ENCODE data around the gene NDOR1. TPM values are rescaled to one million over a fixed set of nuclear protein-coding genes. Genes with fewer than 3 reads are reported as not detected.

NDOR1 gene
- polyA plus RNA-seq, 3 donors: 4.4 to 26.9 (median 5.2) TPM

DNA sequence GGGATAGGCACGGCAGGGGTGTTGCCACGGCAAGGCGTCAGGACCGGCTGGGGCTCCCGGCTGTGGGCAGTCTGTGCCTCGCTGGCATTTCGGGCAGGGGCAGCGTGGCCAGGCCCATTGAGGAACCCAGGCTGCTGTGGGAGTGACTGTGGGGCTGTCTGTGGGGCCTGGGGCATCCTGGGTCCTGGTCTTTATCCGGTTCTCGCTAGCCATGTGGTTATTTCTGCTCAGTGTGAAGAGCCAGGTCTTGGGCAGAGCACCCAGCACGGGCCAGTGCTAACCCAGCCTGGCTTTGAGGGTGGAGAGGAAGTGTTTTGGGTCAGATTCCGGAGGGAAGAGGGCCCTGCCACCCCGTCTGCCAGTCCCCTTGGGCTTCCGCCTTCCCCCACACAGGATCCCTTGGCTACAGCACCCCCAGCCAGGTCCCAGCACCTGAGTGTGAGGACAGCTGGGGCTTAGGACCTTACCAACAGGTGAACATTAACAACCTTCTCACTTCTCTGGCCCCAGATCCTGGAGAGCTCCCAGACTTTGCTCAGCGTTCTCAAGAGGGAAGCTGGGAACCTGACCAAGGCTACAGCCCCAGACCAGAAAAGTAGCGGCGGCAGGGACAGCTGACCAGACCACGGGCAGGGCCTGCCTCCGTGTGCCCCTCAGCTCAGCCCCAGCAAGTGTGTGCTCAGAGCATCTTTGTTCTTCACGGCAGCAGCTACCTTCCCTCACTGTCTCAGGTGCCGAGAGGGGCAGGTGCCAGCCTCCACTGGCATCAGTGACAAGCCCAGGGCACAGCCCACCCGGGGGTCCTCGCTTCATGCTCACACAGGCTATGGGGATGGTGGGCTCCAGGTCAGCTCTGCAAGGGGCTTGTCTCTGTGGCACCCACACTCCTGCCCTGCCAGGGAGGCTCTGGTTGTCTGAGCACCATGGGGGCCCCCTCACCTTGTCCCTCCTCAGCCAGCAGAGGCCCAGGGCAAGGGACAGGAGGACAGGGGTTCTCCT, 15.9 kb upstream of the NDOR1 start:
- Histone ChIP-seq H3K4me3 (replicated peaks in 1 of 3; ENCODE audit: low read depth in 2 of 3, low read length in 3 of 3) (peak overlapping the region; percentile 83 to 95 (median 92)), H3K4me1 (ENCODE audit: control insufficient read depth in 1 of 2, insufficient read depth in 2 of 2, low read length in 2 of 2) (peaks cover 28 to 39% of the 10 kb centered on the region in 2 donors), H3K27me3 (ENCODE audit: control insufficient read depth in 2 of 2, insufficient read depth in 2 of 2, low read length in 2 of 2) (no peaks in the 10 kb centered on the region), H3K9ac (ENCODE audit: insufficient read depth, low read length, poor library complexity, severe bottlenecking) (peak overlapping the region; percentile 95), H2AFZ (ENCODE audit: insufficient read depth, low read depth, low read length, poor library complexity, severe bottlenecking) (peak overlapping the region; percentile 83), H3K79me2 (ENCODE audit: insufficient read depth, low read length) (peaks cover 46% of the 10 kb centered on the region), H3K27ac (ENCODE audit: low read depth in 1 of 2, low read length in 2 of 2) (peak overlapping the region; percentile 83 to 96), H3K4me2 (replicated peaks; ENCODE audit: extremely low read depth, low read length, poor library complexity, severe bottlenecking) (peak overlapping the region; percentile 100), H4K20me1 (ENCODE audit: insufficient read depth, low read length) (peaks cover 31% of the 10 kb centered on the region), H3K9me3 (replicated peaks in 1 of 2; ENCODE audit: control insufficient read depth in 1 of 2, insufficient read depth in 1 of 2, low read length in 2 of 2) (no peaks in the 10 kb centered on the region), H3K36me3 (replicated peaks in 1 of 2; ENCODE audit: control insufficient read depth in 1 of 2, insufficient read depth in 2 of 2, low read length in 2 of 2) (peaks cover 39 to 44% of the 10 kb centered on the region in 2 donors)
- TF ChIP-seq, protein P1, sequence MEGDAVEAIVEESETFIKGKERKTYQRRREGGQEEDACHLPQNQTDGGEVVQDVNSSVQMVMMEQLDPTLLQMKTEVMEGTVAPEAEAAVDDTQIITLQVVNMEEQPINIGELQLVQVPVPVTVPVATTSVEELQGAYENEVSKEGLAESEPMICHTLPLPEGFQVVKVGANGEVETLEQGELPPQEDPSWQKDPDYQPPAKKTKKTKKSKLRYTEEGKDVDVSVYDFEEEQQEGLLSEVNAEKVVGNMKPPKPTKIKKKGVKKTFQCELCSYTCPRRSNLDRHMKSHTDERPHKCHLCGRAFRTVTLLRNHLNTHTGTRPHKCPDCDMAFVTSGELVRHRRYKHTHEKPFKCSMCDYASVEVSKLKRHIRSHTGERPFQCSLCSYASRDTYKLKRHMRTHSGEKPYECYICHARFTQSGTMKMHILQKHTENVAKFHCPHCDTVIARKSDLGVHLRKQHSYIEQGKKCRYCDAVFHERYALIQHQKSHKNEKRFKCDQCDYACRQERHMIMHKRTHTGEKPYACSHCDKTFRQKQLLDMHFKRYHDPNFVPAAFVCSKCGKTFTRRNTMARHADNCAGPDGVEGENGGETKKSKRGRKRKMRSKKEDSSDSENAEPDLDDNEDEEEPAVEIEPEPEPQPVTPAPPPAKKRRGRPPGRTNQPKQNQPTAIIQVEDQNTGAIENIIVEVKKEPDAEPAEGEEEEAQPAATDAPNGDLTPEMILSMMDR (IDR thresholded peaks at IDR 0.05): no peak
- H3K27me3 Mint-ChIP-seq (ENCODE audit: low read depth in 3 of 3): no peaks in the 10 kb centered on the region
- peak in 1 of 3 donors; percentile 3 for DNase-seq
- H3K36me3 Mint-ChIP-seq: peaks cover 17 to 54% of the 10 kb centered on the region in 2 donors
- peak overlapping the region; percentile 88 to 97 for H3K4me3 Mint-ChIP-seq
- WGBS (ENCODE audit: insufficient coverage): 42% methylated on average over 19 of the region's 23 CpGs
- H3K9me3 Mint-ChIP-seq: peaks cover 0 to 2% (median 0%) of the 10 kb centered on the region in 7 donors
- intact Hi-C loops (cut with micrococcal nuclease): loop anchor here (1.0 to 5.0 kb wide), 3 partner anchors 15 to 48 kb away; partner anchors contain the start of genes NDOR1 (in 1 of the 2) and TMEM203 (in 1 of the 2)
- H3K4me1 Mint-ChIP-seq: peaks cover 32% of the 10 kb centered on the region
- H3K27ac Mint-ChIP-seq: peak overlapping the region; percentile 91 to 98 (median 96)

- no peak for DNase-seq
- intact Hi-C loops (cut with micrococcal nuclease): no loop called here
- no peak overlapping the region for H2AFZ ChIP-seq (ENCODE audit: insufficient read depth, low read depth, low read length, poor library complexity, severe bottlenecking)
- TF ChIP-seq, protein P1 (IDR thresholded peaks at IDR 0.05): no peak
- Mint-ChIP-seq H3K27ac (peak overlapping the region in 4 of 7 donors; percentile 6 to 98 (median 72)), H3K4me3 (peak overlapping the region in 1 of 2 donors; percentile 9), H3K9me3 (peaks cover 0 to 2% (median 0%) of the 10 kb centered on the region in 7 donors), H3K36me3 (peaks cover 14 to 46% of the 10 kb centered on the region in 2 donors), H3K27me3 (ENCODE audit: low read depth in 3 of 3) (no peaks in the 10 kb centered on the region), H3K4me1 (peaks cover 32% of the 10 kb centered on the region)
- peak overlapping the region; percentile 83 to 96 for H3K27ac ChIP-seq (ENCODE audit: low read depth in 1 of 2, low read length in 2 of 2)
- H3K9ac ChIP-seq (ENCODE audit: insufficient read depth, low read length, poor library complexity, severe bottlenecking): peak overlapping the region; percentile 95
- no peaks in the 10 kb centered on the region for H3K27me3 ChIP-seq (ENCODE audit: control insufficient read depth in 2 of 2, insufficient read depth in 2 of 2, low read length in 2 of 2)
- peaks cover 28 to 39% of the 10 kb centered on the region in 2 donors for H3K4me1 ChIP-seq (ENCODE audit: control insufficient read depth in 1 of 2, insufficient read depth in 2 of 2, low read length in 2 of 2)
- WGBS (ENCODE audit: insufficient coverage): 89% methylated on average over 7 of the region's 9 CpGs
- no peaks in the 10 kb centered on the region for H3K9me3 ChIP-seq (replicated peaks in 1 of 2; ENCODE audit: control insufficient read depth in 1 of 2, insufficient read depth in 1 of 2, low read length in 2 of 2)
- H3K36me3 ChIP-seq (replicated peaks in 1 of 2; ENCODE audit: control insufficient read depth in 1 of 2, insufficient read depth in 2 of 2, low read length in 2 of 2): peaks cover 31 to 37% of the 10 kb centered on the region in 2 donors
- H3K4me3 ChIP-seq (replicated peaks in 1 of 3; ENCODE audit: low read depth in 2 of 3, low read length in 3 of 3): no peak overlapping the region
- peaks cover 31% of the 10 kb centered on the region for H4K20me1 ChIP-seq (ENCODE audit: insufficient read depth, low read length)
- H3K79me2 ChIP-seq (ENCODE audit: insufficient read depth, low read length): peaks cover 48% of the 10 kb centered on the region
- H3K4me2 ChIP-seq (replicated peaks; ENCODE audit: extremely low read depth, low read length, poor library complexity, severe bottlenecking): no peak overlapping the region
These were observed 15.1 kb upstream of the NDOR1 start for GRCh38 chr9:137190315-137190856.

Data from CD14-positive monocyte (primary cell).